Eye (tissue), 1 donor: ENCODE data around the gene CBLC.

ENCODE experiments used
- DNase-seq: peaks from one replicate; pipeline ENCODE4 v3.0.0-alpha.2; 2015

The CBLC gene

GRCh38 chr19:44803442-44804428 lies 26.0 kb downstream of the CBLC start:
- no peak for DNase-seq

- DNase-seq, result no peak
Observed at GRCh38 chr19:44806291-44806690, 28.6 kb downstream of the CBLC start.

DNA sequence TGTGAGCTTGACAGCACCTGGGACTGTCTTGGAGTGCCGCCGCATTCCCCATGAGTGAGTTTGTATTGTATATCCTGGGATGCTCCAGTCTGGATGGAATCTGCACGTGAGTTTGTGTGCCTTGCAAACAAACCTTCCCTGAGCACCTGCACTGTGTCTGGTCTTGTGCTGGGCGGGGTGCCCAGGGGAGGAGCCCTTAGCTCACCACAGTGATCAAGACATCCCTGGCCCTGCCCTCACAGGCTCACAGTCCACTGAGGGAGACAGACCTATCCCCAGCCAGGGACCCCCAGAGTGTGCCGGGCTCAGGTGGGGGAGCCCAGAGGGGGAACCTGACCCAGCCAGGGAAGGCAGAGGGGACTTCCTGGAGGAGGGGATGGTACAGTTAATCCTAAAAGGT lies 29.5 kb downstream of the CBLC start:
- DNase-seq, result no peak

DNA sequence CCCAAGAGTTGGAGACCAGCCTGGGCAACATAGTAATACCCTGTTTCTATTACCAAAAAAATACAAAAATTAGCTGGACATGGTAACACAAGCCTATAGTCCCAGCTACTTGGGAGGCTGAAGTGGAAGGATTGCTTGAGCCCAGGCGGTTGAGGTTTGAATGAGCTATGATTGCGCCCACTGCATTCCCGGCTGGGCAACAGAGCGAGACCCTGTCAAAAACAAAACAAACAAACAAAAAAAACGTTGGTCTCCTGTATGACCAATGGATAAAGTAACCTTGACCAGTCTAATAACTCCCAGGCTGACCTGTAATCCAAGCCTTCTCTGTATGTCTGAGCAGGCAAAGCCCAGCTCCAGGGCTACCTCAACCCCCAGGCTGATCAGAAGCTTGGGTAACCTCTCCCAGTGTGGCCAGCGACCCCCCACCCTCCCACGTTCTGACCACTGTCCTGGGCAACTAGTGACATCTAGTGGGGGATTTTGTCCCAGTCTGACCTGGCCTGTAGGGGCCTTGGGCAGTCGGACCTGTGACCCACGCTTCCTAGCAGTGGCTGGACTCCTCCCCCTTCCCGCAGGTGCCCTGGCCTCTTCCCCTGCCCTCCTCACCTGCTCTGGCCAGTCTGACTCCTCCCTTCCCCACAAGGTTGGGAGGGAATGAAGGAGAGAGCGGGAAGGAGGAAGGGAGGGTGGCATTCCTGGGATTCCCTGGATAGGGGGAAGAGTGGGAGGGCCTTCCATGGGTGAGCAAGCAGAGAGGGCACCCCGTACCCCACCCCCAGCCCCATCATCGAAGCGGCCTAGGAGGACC lies 30.2 kb downstream of the CBLC start:
- peak; percentile 71 for DNase-seq

GRCh38 chr19:44808463-44809371 lies 31.0 kb downstream of the CBLC start, which contains the start of gene BCAM:
BCAM (plus strand) TSS chr19:44809103; CDS start chr19:44809125, 22 bp downstream.
- peak; percentile 83 for DNase-seq

- DNase-seq, result no peak
Observed at GRCh38 chr19:44809577-44810233, 32.0 kb downstream of the CBLC start.

- DNase-seq, result no peak
Observed at GRCh38 chr19:44810234-44811121, 32.8 kb downstream of the CBLC start.

DNA sequence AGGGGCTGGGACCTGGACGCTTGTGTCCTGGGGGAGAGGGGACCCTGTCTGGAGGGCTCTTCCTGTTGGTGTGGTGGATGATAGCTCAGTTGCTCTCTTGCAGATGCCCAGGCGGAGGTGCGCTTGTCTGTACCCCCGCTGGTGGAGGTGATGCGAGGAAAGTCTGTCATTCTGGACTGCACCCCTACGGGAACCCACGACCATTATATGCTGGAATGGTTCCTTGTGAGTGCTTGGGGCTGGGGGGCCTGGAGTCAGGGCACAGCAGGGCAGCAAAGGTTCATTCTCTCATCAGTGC lies 33.4 kb downstream of the CBLC start:
- DNase-seq, result no peak

DNA sequence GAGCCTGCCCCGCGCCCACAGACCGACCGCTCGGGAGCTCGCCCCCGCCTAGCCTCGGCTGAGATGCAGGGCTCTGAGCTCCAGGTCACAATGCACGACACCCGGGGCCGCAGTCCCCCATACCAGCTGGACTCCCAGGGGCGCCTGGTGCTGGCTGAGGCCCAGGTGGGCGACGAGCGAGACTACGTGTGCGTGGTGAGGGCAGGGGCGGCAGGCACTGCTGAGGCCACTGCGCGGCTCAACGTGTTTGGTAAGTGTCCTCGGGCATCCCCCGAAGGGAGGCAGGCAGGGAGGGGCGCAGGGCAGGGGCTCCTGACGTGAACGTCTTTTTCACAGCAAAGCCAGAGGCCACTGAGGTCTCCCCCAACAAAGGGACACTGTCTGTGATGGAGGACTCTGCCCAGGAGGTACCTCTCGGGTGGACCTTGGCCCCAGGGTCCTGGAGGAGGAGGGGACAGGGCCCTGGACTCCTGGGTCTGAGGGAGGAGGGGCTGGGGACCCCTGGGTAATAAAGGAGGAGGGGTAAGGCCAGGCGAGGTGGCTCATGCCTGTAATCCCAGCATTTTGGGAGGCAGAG lies 34.5 kb downstream of the CBLC start:
- DNase-seq, result no peak

DNA sequence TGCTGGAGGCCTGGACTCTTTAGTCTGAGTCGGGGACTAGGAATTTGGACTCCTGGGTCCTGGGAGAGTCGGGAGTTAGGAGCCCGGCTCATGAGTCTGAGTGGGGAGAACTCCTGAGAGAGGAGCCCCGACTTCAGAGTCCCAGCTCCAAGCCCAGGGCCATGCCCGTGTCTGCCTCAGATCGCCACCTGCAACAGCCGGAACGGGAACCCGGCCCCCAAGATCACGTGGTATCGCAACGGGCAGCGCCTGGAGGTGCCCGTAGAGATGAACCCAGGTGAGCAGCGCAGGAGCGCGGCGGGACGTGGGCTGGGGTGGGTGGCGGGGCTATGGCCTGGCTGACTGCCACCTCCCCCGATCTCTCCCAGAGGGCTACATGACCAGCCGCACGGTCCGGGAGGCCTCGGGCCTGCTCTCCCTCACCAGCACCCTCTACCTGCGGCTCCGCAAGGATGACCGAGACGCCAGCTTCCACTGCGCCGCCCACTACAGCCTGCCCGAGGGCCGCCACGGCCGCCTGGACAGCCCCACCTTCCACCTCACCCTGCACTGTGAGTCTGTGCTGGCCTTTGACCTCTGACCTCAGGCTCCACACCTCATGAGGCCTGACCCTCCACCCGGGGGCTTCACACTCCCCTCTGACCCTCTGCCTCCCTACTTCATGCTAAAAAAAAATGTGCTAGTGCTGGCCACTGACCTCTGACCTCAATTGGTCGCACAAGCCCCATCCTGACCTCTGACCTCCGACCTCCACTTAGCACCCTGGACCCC lies 35.6 kb downstream of the CBLC start:
- no peak for DNase-seq

GRCh38 chr19:44813841-44814470 lies 36.3 kb downstream of the CBLC start:
- no peak for DNase-seq

- DNase-seq, result no peak
Observed at GRCh38 chr19:44814517-44814916, 36.8 kb downstream of the CBLC start.

DNA sequence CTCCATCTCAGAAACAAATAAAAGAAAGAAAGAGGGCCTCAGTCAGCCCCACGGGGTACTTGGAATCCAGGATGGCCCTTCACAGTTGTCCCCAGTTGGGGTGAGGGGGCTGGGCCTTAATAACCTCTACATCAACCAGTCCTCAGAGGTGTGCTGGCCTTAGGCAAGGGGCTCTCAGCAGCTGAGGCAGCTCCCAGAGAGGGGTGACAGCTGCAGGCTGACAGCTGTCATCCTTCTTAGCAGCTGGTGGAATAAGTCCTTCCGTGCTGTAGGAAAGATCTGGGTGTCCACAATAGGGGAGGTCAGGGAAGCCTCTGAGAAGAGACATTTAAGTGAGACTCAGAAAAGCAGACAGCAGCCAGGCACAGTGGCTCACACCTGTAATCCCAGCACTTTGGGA lies 38.6 kb downstream of the CBLC start:
- DNase-seq, result peak; percentile 65

- DNase-seq, result no peak
Observed at GRCh38 chr19:44817725-44818465, 40.2 kb downstream of the CBLC start.

GRCh38 chr19:44818466-44819031 lies 40.9 kb downstream of the CBLC start:
- no peak for DNase-seq

DNA sequence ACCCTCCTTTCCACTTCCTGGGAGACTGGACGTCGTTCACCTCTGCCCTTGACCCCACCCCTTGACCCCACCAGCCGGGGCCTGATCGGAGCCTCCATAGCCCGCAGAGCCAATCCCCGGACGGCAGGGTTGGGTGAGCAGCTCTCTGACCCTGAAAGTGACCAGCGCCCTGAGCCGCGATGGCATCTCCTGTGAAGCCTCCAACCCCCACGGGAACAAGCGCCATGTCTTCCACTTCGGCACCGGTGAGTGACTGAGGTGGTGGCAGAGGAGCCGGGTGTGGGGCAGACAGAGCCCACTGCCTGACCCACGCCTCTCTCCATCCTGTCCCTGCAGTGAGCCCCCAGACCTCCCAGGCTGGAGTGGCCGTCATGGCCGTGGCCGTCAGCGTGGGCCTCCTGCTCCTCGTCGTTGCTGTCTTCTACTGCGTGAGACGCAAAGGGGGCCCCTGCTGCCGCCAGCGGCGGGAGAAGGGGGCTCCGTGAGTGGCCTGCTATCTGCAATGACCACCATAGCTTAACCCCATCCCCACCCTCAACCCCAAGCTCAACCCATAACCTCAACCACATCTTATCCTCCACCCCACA lies 41.6 kb downstream of the CBLC start:
- DNase-seq, result no peak

GRCh38 chr19:44820648-44821609 lies 43.2 kb downstream of the CBLC start:
- no peak for DNase-seq
